ENCODE measurements around the gene LBHD1. TPM values are rescaled to one million over a fixed set of nuclear protein-coding genes. Genes with fewer than 3 reads are reported as not detected.
A peak's percentile ranks its signal among the peaks of the same experiment; 100 is the strongest.
"Not testable (repeated sequence)": the region's sequence is repeated elsewhere in the genome, so short reads cannot be mapped to it uniquely, and the experiment has no call there.

The LBHD1 gene
- total RNA-seq, 1 donor from 2014 or later: 0.94 TPM

- DNase-seq: not testable (repeated sequence)
Measured at GRCh38 chr11:62693624-62694023, 21.6 kb upstream of the LBHD1 start.

- DNase-seq: peak; percentile 32
Measured at GRCh38 chr11:62689421-62690183, 17.5 kb upstream of the LBHD1 start, which contains the start of gene LRRN4CL. Gene LRRN4CL, minus strand, starts transcription at chr11:62689530. Its CDS starts 1,022 bp downstream, at chr11:62688508.

DNA sequence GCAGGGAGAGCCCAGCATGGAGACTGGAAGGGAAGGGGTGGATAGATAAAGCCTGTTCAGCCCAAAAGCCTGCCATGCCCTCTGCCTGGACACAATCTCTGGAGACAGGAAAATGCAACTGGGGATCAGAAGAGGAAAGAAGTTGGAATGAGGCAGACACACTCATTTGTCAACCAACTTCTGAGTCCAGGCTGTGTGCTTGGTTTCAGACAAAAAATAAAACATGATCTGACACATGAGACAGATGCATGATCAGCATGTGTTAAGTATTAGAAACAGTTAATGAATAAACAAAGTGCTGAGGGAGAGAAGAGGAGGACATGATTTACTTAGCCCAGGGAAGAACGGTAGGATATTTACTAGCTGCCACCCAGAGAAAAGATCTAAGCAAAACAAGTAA lies 16.4 kb upstream of the LBHD1 start:
- no peak for DNase-seq

GRCh38 chr11:62687508-62688396 lies 15.7 kb upstream of the LBHD1 start:
- DNase-seq: no peak

GRCh38 chr11:62682518-62682917 lies 10.5 kb upstream of the LBHD1 start:
- DNase-seq: no peak

DNA sequence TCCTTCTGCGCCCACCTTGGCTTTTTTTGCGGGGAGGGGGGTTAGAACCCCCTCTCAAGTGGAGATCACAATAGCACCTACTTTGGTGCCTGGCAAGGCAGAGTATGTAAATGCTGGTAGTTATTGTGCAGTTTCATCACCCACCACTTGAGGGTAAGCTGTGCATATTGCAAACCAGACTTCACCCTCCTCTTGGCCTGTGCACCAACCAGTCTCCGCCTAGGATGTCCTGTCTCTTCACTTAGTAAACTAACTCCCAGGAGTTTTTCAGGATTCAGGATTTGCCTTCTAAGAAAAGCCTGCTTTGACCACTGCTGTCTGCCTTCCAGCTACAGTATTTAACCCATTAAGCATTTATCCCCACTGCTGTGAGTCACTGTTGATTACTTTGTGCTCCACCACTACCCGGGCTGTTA lies 8.8 kb upstream of the LBHD1 start:
- DNase-seq: no peak

DNA sequence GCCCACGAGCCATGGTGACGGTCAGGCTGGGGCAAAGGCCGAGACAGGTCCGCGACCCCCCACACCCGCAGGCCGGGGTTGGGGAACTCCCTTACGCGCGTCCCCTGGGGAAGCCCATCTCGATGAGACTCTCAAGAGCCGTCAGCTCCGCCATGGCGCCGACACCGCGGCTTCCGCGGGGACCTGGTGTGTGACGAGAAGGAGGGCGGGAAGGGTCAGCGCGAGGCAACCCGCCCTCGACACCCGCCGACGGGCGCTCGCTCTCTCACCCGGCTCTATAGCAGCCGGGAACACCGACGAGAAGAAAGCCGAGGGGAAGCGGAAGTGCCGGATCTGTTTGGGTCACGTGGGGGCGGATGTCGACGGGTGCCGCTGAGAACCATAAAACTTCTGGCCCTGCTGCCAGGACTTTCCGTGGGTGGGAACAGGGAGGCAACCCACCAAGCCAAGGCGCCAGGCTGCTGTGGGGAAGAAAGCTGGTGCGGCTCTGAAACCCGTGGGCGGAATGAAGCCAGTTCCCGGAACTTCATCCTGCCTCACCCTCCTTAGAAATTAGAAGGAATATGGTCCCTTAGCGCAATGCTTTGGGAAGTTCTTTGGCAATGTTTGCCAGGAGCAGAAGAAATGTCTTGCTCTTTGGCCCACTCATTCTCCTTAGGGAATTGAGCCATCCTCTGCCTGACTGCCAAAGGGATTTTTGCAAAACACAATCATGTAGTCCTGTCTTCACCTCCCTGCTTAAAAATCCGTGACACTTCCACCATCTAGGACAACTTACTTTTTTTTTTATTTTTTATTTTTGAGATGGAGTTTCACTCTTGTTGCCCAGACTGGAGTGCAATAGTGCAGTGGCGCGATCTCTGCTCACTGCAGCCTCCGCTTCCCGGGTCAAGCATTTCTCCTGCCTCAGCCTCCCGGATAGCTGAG lies 7.0 kb upstream of the LBHD1 start, which contains the start of gene UBXN1:
Gene UBXN1 (minus strand): TSS at position 304 of the 927 bp plus-strand sequence. CDS start 150 bp downstream, at position 154.
- peak; percentile 83 for DNase-seq

DNA sequence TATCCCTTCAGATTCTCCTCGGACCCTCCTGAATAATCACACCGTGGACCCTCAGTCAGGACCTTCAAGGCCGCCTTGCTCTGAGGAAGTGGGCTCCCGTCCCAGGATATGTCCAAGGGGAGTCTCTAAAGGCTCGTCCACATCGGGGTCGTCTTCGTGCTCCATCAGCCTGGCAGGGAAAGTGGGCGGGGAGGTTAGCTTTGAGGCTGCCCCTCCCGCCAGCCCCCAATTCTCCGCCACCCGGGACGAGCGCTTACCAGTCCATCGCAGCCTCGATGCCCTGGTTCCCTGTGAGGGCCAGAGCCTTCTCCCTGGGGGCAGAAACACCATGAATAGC lies 6.3 kb upstream of the LBHD1 start:
- DNase-seq: no peak

DNA sequence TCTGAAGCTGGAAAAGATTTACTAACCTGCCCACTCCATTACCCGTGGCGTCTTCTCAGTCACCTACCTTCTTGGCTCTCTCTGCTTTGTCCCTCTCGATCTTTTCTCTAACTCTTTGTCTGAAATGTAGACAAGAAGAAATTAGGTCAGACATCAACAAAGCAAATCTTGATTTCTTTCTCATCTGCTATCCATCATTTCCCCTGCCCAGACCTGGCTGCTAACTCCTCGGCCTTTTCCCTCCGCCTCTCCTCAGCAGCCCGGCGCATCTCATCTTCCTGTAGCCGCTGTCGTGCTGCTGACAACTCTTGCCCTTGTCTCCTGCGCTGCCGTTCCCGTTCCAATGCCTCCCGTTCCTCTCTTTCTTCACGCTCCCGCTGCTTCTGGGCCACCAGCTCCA lies 5.6 kb upstream of the LBHD1 start:
- DNase-seq: no peak

DNA sequence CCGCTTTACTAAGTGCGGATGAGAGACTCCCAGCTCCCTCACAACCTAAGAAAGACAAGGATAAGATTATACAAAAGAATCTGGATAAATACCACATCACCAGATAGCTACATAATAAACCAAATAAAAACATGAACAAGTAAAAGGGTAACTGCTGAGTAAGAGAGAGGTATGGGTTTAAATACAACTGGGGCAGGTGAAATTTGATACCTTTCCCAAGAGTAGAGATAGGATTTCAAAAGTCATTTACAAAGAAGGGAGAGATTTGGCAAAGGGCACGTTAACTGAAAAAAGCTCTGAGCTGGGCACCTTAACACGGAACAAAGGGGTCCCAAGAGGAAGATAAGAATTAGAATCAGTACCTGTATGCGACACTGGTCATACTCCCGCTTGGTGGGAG lies 5.1 kb upstream of the LBHD1 start:
- DNase-seq: no peak

GRCh38 chr11:62676698-62677097 lies 4.6 kb upstream of the LBHD1 start:
- no peak for DNase-seq

DNA sequence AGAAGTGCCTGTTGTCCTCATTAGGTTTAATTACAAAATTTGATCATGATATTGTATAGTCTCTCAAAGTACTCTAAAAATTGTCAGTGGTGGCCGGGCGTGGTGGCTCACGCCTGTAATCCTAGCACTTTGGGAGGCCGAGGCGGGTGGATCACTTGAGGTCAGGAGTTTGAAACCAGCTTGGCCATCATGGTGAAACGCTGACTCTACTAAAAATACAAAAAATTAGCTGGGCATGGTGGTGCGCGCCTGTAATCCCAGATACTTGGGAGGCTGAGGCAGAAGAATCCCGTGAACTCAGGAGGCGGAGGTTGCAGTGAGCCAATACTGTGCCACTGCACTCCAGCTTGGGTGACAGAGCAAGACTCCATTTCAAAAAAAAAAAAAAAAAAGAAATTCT lies 3.3 kb upstream of the LBHD1 start:
- DNase-seq: not testable (repeated sequence)

DNA sequence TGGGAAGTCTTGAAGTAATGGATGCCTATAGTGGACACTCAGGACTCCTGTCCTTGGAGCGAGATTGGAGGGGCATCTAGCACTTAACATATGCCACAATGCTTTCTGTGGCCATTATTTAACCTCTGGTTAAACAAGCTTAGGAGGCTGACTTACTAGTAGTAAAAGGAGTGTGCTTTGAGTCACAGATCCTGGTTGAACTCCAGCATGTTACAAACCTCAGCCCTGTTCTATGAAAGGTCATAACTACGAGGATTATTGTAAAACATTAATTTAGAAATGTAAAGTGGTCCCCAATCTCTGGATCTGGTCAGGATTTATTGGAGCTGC lies 1.1 kb upstream of the LBHD1 start:
- DNase-seq: no peak

- no peak for DNase-seq
Measured at GRCh38 chr11:62671236-62671607, 845 bp downstream of the LBHD1 start.

GRCh38 chr11:62669420-62670161 lies 2.5 kb downstream of the LBHD1 start:
- DNase-seq: no peak

DNA sequence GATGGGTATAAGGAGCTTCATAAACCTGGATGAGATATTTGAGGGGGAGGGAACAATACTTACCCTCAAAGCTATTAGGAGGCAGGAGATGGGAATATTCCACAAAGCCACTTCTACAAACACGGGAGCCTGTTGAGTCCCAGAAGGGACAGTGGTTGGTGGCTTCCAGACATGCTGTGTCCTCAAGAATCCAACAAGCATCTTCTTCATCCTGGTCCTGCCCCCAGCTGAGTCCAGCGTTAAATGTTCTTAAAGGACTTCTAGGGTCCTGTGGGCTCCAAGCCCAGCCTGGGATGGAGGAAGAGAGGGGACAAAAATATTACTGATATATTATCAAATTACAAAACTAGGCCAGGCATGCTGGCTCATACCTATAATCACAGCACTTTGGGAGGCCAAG lies 4.6 kb downstream of the LBHD1 start:
- no peak for DNase-seq

DNA sequence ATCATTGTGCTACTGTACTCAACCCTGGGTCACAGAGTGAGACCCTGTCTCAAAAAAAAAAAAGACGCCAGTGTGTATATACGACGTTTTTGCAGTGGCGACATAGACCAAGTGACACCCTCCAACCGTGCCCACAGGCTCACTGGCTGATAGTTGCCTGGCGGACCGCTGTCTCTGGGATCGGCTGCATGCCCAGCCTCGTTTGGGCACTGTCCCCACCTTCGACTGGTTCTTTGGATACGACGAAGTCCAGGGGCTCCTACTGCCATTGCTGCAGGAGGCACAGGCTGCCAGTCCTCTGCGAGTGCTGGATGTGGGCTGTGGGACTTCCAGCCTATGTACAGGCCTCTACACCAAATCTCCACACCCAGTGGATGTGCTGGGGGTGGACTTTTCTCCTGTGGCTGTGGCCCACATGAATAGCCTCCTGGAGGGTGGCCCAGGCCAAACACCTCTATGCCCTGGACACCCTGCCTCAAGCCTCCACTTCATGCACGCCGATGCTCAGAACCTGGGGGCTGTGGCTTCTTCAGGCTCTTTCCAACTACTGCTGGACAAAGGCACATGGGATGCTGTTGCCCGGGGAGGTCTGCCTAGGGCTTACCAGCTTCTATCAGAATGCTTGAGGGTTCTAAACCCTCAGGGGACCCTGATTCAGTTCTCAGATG lies 5.7 kb downstream of the LBHD1 start:
- DNase-seq: no peak

DNA sequence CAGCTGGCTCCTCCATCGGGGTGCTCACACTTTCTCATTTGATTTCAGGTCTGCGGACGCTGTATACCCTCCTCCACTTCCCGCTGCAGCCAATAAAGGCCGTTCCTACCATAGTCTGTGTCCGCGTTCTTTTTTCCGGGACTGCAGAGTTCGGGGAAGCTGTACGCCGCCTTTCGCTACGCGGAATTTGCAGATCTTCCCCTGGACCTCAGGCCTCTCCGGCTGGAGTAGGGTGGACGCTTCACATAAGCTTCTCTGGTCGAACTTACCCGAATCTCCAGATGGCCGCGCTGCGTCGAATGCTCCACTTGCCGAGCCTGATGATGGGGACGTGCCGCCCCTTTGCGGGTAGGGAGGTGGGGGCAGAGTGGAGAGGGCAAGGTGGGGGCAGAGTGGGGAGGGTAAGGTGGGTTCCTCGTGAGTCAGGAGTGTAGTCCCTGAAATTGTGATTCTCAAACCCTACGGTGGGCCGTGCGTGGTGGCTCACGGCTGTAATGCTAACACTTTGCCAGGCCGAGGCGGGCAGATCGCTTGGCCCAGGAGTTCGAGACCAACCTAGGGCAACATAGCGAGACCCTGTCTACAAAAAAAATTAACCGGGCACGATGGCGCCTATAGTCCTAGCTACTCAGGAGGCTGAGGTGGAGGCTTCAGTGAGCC lies 6.3 kb downstream of the LBHD1 start:
- DNase-seq: peak; percentile 44

DNA sequence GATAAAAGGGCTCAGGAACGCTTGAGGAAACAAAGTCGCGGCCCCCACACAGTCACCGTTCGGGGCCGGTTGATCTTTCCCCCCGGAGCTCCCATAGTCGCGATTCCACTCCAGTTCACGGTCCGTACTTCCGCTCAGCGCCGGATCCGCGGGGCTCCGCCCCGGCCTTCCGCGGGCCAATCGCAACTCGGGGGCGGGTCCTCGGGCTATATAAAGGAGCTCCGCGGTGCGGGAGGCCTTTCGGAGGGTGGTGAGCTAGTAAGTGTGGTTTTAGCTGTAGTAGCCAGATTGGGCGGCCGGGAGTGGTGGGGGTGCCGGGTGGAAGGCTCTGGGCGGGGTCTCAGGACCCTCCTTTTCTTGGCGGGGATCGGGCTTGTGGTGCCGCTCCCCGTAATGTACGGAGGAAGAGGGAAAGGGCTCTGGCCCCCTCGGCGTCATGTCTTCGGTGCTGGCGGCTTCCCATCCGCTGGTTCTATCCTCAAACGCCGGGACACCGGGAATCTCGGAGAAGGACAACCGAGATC lies 6.9 kb downstream of the LBHD1 start, which contains the start of the genes C11orf98 and CSKMT:
Gene C11orf98 (minus strand): TSS at position 136 of the 524 bp plus-strand sequence. CDS start 41 bp downstream, at position 95.
Gene CSKMT (plus strand): TSS at position 238 of the 524 bp plus-strand sequence. CDS start 568 bp downstream, outside the sequence.
- peak; percentile 97 for DNase-seq
